SKM-1 treated with dmso at 0.1 percent for 144 hours (cell line): ENCODE measurements around the gene CACNB2.

Experiments
- DNase-seq: peaks from one replicate; lab custom pipeline; 2025; ENCODE audit not compliant: unreplicated experiment; lab: John Stamatoyannopoulos, UW

The CACNB2 gene

DNA sequence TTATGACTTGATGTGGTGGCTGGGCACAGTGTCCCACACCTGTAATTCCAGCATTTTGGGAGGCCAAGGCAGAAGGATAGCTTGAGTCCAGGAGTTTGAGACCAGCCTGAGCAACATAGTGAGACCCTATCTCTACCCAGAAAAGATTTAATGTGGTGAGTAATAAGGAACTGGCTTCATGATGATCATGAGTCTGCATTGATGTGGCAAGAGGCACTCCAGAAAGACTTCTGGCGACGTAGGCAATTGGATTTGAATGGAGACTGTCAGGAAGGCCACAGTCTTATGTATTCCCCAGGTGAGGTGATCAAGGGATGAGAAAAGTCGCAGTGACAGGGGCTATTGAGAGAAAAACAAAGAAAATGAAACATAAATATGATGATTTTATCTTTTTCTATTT is 138.0 kb downstream of the CACNB2 start:
- DNase-seq, result no peak

DNA sequence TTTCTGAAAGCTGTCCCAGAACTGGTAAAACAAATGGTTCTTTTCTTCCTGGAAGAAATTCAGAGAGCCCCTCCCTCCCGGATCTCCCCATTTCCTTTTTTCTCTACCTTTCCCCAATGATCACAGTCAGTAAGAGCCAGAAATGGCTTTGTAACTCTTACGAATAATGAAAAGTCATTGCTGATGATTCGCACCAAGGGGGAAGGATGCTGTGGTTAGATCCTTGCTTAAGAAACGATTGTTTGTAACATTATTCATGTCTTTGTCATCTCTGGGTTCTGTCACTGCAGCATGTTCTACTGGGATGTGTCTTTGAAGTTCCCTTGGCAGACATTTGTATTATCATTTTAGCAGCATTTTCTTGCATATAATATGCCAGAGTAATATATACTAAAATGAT is 138.9 kb downstream of the CACNB2 start:
- DNase-seq, result peak; percentile 2

DNA sequence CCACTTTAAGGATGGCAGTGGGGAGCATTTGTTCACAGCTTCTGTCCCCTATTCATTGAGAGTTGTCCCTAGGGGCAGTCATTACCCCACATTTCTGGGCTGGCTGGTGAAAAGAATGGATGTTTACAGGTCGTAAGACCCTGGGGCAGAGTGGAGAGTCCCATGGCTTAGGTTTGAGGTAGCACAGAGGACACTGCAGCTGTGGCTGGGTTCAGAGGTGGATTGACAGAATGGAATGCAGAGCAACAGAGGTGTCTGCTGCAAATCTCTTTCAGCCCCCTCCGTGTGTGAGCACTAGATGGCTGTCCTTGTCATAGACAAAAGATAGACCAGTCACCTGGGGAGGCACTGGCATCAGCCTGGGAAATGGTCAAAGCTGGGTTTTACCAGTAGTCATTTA is 141.9 kb downstream of the CACNB2 start:
- no peak for DNase-seq

DNA sequence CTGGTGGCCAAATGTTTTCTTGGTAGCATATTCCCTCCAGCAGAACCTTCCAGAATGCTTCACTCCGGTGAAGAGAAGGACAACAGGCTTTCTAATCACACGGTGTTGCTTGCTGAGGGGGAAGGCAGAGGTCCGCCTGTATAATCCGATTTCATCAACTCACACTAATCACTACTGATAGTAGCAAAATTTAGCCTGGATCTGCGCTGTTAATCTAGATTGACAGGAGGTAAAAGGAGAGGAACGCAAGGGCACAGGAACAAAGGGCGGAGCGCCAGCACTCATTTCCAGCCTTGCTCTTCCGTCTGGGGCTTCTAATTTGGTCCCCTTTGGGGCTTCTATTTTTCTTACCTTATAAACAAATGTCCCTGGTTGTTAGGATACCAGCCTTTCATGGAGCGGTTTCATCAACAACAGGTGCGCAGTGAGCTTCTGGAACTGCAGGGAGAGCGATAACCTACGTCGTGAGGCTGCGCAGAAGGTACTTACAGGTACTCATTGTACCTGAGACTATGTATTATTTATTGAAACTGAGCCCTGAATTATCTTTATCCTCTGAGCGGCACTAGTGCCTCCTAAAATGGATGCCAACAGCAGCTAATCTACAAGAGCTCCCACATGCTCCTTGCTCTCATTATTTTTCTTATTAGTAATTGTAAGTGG is 150.6 kb downstream of the CACNB2 start:
- no peak for DNase-seq

DNA sequence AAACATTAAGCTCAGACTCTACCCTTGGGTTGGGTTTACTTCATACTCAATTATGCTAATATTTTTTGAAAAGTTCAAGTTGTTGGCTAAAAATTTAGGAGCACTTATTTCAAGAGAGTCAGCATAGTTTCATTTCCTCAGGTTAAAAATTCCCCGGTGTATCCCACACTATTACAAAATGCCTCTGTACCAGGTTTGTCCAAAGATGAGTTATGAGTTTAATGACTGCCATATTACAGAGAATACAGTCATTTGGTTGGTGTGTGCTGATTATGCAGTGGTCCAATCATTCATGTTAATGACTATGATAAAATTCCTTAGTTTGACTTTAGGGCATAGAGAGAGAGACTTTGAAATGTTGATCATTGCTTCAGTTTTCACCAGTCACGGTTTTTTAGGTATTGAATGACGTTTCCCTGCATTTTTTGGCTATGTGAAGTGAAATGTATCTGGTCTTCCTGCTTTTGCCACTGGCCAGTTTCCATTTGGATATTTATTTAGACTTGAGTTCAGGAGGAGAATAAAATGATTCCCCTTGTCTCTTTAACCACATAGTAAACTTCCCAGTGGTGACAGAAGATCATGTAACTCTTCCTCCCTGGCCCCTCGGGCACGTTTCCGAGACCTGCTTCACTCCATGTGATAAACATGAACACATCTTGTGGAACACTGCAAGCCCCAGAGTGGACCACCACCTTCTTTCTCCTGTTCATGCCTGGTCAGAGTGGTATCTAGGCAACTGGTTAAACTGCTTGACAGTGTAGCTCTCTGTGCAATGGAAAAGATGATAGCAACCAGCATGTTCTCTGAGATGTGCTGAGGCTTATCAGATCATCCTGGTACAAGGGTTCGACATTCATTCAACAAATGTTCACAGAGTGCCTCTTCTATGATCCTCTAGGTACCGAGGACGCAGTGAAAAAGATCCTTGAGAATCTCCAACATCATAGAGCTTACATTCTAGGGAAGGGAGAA is 153.6 kb downstream of the CACNB2 start:
- DNase-seq, result no peak

DNA sequence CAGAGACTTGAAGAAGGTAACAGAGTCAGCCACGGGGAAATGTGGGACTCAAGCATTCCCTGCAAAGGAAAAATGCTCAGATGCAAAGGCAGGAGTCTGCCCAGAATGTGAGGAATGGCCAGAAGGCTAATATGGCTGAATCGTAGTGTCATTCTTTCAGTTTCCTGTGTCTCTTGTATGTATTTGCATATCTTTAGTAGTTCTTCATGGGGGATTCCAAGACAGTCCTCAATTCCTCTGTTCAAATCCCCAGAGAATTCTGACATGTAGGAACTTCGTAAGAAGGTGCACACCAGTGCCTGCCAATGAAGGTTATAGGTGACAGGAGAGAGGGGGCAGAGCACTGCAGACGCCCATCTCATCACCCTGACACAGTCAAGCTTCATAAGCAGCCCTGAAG is 154.4 kb downstream of the CACNB2 start:
- DNase-seq, result no peak

DNA sequence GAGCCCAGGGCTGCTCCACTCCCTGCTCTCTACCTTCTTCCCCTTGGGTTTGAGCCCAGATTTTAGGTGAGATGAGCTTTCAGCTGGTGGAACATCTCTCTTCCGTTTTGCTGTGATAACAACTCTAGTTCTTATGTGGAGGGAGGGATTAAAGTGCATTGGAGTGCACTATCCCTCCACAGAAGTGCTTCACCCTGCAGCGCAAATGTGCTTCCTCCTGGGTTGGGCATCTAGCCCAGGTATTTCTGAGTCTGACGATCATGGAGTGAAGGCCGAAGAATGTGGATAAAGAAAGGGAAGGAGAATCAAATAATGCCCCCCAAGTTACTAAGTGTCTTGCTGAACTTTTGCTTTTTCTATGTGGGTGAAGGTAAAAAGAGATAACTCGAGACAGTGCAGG is 157.4 kb downstream of the CACNB2 start:
- no peak for DNase-seq

DNA sequence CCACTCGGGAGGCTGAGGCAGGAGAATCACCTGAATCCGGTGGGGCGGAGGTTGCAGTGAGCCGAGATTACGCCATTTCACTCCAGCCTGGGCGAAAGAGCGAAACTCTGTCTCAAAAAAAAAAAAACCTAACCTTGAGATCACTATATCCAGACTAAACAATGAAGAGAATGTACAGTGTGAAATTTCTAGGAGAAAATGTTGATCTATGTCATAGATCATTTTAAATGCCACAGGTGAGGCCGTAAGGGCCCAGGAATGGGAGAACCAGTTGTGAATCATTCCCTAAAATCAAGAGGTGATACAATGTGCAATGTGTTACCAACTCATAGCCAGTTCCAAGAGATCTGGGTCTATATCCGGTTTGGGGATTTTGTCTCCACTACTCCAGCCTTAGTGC is 158.0 kb downstream of the CACNB2 start:
- DNase-seq, result no peak

DNA sequence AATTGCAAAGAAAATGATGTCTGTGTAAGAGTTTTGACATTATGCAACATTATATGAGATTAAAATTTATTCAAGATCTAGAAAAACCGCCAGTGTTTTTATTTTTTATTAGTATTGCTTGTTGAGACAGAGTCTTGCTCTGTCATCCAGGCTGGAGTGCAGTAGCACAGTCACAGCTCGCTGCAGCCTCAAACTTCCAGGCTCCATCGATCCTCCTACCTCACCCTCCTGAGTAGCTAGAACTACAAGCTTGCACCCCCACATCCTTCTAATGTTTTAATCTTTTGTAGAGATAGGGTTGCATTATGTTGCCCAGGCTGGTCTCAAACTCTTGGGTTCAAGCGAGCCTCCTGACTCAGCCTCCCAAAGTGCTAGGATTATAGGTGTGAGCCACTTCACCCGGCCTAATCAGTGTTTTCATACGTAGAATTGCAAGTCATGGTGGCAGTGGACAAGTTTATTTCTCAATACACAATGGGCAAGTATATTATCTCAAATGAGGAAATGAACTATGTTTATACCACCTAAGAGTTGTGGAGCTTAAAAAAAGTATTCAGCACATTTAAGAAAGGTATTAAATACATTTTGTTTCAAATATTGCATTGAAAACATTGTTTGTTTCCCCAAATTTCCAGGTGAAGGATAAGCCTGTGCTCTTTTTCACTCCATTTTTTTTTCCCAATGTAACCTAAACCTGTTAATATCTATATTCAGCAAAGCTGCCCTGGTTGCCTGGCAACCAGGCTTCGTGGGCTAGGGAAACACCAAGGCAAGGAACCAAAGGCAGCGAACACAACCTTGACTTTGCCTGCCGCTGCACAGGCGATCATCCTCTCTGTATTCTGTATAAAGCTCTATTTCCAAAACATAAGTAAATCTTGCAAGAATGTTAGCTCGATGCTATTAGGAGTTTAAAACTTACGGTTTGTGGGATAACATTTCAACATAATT is 163.9 kb downstream of the CACNB2 start:
- peak; percentile 0 for DNase-seq

DNA sequence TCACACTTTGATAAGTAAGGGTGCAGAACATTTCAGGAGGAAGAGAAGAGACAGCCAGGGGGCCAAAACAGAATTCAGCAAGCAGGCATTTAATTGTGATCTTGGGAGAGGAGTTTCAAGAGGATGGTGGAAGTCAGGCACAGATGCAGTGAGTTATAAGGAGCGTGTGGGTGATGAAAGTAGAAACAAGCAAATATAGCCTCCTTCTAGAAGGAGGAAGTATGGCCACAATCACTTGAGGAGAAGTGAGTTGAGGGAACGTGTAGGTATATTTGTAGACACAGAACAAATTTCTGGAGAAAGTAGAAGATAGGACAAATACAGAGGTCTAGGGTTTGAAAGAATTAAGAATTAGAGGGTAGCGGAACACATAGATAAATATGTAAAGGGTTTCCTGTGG is 165.8 kb downstream of the CACNB2 start:
- peak; percentile 10 for DNase-seq

DNA sequence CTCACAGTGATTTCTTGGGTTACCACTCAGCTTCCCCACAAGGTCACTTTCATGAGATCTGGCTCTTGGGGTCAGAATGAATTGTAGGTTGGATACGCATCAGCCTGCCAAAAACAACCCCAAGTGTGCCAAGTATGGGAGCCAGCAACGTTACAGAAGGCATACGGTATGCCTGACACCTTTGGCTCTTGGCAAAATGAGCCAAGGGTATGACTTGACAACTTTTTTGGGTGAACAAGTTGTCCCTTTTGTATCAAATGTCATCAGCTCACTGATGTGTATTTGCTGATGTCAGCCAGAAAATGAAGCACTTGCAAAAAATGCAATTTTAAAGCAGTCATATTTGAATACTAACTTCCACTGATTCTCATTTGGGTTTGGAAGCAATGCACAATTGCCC is 168.4 kb downstream of the CACNB2 start:
- DNase-seq, result no peak

DNA sequence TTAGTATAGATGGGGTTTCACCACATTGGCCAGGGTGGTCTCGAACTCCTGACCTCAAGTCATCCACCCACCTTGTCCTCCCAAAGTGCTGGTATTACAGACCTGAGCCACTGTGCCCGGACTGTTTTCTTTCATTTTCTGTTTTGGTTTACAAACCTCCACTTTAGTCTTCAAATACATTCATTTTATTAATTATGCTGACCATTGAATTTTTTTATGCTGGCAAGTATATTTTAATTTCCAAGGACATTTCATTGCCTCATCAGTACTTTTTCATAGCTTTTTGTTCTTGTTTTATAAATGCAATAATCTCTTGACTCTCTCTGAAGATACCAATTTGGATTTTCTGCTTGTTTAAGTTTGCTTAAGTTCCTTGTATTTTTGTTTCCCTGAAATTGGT is 170.5 kb downstream of the CACNB2 start:
- DNase-seq, result no peak

DNA sequence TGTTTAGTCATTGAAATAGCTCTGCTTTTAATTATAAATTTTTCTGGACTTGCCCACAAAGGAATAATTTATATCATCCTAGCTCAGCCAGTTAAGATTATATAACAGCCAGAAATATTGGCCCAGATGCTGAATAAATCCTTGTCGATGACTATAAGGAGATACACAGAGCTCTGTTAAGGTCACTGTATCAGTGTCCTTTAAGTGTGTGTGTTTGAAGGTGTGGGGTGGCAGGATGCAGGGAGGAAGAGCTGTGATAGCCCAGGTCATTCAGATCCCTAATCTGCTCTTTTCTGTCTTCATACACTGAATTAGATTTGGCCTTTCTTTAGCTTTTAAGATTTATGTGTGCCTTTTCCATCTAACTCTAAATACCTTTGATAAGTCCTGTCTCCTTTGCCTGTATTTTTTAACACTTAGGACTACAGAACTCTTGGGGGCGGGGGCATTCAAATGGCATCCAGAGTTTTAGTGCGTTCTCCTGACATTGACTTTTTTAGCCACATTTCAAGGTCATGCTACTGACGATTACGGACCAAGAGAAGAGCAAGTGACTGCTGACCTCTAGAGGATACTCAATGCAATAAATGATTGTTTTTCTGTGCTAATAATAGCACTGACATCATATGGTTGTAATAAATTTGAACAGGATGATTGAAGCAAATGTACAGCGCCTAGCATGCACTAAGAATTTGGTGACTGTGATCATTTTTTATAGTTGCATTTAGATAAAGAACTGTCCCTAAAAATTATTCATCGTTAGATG is 172.3 kb downstream of the CACNB2 start:
- DNase-seq, result peak; percentile 11

DNA sequence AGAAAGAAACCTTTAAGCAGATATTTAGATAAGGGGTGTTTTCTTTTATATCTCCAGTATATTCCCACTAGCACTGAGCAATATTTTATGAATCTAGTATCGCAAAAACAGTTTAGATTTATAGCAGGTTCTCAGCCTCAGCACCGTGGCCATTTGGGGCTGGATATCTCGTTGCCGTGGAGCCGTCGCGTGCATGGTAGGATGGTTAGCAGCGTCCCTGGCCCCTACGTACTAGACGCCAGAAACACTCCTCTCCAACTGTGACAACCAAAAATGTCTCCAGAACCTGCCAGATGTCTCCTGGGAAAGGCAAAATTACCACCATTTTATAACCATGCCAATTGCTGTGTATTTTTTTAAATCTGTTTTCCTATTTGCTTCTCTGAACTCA is 172.9 kb downstream of the CACNB2 start:
- no peak for DNase-seq

DNA sequence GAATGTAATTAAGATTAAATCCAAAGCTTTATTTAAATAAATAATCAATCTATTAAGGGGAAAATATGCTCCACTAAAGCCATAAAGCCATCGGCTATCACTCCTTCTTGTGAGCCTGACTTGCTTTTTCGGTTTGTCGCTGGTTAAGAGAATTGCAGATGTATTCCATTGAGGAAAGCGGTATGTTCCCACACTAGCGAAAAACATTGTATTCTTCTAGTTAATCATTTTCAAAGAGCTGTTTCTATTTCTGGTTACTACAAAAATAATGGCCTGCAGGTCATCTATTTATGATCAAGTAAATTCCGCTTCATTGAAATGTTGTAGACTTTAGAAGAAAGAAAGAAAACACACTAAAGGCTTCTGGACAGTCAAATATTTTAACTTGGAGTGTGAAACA is 173.4 kb downstream of the CACNB2 start:
- no peak for DNase-seq

DNA sequence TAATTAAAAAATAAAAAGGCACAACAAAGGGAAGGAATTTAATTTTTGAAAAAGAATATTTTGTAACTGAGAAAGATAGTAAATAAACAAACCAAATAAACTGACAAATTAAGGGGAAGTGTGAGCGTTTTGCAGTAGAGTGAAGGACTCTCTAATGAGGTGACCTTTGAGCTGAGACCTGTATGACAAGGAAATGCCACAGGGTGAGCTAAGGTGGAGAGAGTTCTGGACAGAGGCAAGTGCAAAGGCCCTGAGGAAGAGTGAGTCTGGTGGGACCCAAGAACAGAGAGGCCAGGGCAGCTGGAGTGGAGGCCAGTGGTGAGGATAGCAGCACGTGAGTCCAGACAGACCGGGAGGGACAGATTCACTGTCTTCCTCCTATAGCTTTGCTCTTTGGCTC is 179.4 kb downstream of the CACNB2 start:
- no peak for DNase-seq

DNA sequence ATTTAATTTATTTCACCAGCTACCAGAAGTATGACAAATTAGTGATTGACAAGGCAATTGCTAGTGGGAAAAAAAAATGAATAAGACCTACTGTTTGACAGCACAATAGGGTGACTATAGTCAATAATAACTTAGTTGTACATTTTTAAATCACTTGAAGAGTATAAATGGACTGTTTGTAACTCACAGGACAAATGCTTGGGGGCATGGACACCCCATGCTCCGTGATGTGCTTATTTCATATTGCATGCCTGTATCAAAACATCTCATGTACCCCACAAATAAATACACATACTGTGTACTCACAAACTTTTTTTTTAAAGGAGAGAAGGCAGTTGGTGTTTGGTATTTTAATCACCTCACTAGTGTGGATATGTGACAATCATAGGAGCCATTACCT is 181.1 kb downstream of the CACNB2 start:
- no peak for DNase-seq

DNA sequence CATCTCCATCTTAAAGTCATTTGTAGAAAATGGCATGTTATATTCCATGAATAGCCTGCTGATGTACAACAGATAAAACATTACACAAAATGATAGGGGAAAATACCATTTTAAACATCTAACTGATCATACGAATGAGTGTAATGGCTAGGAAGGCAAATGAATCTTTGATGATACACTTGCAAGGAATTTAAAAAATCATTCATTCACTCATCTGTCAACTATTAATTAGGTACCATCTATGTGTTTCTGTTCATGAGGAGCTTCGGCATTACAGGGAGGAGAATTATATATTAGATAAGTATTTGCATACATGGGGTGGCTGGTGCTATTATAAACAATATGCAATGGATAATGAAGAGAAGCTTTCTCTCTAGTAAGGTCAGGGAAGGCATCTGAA is 183.7 kb downstream of the CACNB2 start:
- no peak for DNase-seq

DNA sequence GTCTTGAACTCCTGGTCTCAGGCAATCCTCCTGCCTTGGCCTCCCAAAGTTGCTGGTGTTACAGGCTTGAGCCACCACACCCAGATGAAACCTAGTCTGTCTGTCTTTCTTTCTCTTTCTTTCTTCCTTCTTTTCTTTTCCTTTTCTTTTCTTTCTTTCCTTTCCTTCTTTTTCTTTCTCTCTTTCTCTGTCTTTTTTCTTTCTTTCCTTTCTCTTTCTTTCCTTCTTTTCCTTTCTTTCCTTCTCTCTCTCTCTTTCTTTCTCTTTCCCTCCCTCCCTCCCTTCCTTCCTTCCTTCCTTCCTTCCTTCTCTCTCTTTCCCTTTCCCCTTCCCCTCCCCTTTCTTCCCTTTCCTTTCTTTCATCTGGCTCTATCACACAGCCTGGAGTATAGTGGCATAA is 185.2 kb downstream of the CACNB2 start:
- DNase-seq, result no peak

DNA sequence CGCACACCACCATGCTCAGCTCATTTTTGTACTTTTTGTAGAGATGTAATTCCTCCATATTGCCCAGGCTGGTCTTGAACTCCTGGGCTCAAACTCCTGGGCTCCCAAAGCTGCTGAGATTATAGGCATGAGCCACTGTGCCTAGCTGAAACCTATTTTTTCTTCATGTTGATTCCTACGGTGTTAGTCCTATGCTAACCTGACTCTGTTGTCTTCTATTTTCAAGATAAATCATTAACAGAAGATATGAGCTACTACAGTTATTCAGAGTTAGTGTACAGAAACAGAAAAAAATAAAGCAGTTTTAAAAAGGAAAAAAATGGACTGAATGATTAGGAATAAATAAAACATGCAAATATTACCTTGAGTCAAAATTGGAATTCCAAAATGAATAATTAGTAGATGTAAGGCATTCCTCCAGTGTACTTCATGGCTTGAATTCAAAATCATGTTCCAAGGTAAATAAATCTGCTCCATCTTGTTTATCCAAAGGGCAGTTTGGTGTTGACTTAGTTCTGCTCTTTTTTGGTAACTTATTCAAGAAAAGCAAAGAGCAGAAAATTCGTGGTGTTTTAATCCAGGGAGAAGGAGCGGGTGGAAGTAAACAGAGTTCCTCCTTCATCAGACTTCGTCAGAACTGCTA is 185.8 kb downstream of the CACNB2 start:
- no peak for DNase-seq
